Hepatocyte (in vitro differentiated cells): ENCODE data around the gene FBXL20. TPM values are rescaled to one million over a fixed set of nuclear protein-coding genes. Genes with fewer than 3 reads are reported as not detected.
"Not testable (repeated sequence)": the region's sequence is repeated elsewhere in the genome, so short reads cannot be mapped to it uniquely, and the experiment has no call there.

Experiments
- DNase-seq: peaks from one replicate; pipeline ENCODE4 v3.0.0-alpha.2; 2016; ENCODE audit warnings: low spot score
- H2AFZ ChIP-seq: fragments of 200-600 bp; sonication (generic); 2 replicates; pipeline ENCODE4 v1.6.0; 2016; ENCODE audit warnings: antibody characterized with exemption, mild to moderate bottlenecking
- H3K27ac ChIP-seq: fragments of 200-600 bp; sonication (generic); 2 replicates; pipeline ENCODE4 v1.5.1; 2016; ENCODE audit warnings: mild to moderate bottlenecking
- H3K27me3 ChIP-seq: fragments of 200-600 bp; sonication (generic); 2 replicates; pipeline ENCODE4 v1.6.1; 2016
- H3K36me3 ChIP-seq: fragments of 200-600 bp; sonication (generic); replicated peaks from 2 replicates; pipeline ENCODE4 v1.5.1; 2016; ENCODE audit warnings: low read depth; ENCODE audit not compliant: insufficient read depth
- H3K4me1 ChIP-seq: fragments of 200-600 bp; sonication (generic); 2 replicates; pipeline ENCODE4 v1.5.1; 2016; ENCODE audit warnings: mild to moderate bottlenecking, moderate library complexity; ENCODE audit not compliant: insufficient read depth
- H3K4me2 ChIP-seq: fragments of 200-600 bp; sonication (generic); 2 replicates; pipeline ENCODE4 v1.6.0; 2016
- H3K4me3 ChIP-seq: fragments of 200-600 bp; sonication (generic); 2 replicates; pipeline ENCODE4 v1.5.1; 2016; ENCODE audit warnings: mild to moderate bottlenecking
- H3K79me2 ChIP-seq: fragments of 200-600 bp; sonication (generic); 2 replicates; pipeline ENCODE4 v1.6.0; 2017; ENCODE audit warnings: mild to moderate bottlenecking
- H3K9me2 ChIP-seq: fragments of 200-600 bp; sonication (generic); replicated peaks from 2 replicates; pipeline ENCODE4 v1.6.0; 2017; ENCODE audit warnings: mild to moderate bottlenecking; ENCODE audit not compliant: insufficient read depth
- H3K9me3 ChIP-seq: fragments of 200-600 bp; sonication (generic); 2 replicates; pipeline ENCODE4 v1.5.1; 2016; ENCODE audit warnings: low read depth, mild to moderate bottlenecking
- H4K20me1 ChIP-seq: fragments of 200-600 bp; sonication (generic); 2 replicates; pipeline ENCODE4 v1.6.0; 2016; ENCODE audit warnings: mild to moderate bottlenecking; ENCODE audit not compliant: insufficient read depth, poor library complexity, severe bottlenecking
- CTCF ChIP-seq: fragments of 200-600 bp; sonication (generic); IDR thresholded peaks from 2 replicates; pipeline ENCODE4 v1.5.1; 2016; ENCODE audit warnings: antibody characterized with exemption, mild to moderate bottlenecking; ENCODE audit not compliant: poor library complexity
- EZH2 ChIP-seq: fragments of 200-600 bp; sonication (generic); IDR thresholded peaks from 2 replicates; pipeline ENCODE4 v1.6.1; 2016; ENCODE audit warnings: antibody characterized with exemption, mild to moderate bottlenecking, borderline replicate concordance
- EZH2phosphoT487 ChIP-seq: fragments of 200-600 bp; sonication (generic); IDR thresholded peaks from one replicate; pipeline ENCODE4 v1.6.1; 2018; ENCODE audit warnings: antibody characterized with exemption, mild to moderate bottlenecking, low read depth, moderate library complexity; ENCODE audit not compliant: unreplicated experiment, severe bottlenecking
- WGBS: methylation state at CpG from one replicate; pipeline ENCODE4 v1.1.6; 2016; ENCODE audit warnings: low lambda C conversion rate; ENCODE audit errors: missing lambda C conversion rate; 5-methylcytosine and 5-hydroxymethylcytosine counted together
- polyA plus RNA-seq: library from polyadenylated mRNA; unstranded; fragments of >200 nt; fragmentation: Nextera tagmentation; extraction: Ambion mirVana; gene quantifications from 2 replicates; pipeline ENCODE4 v1.2.1, GENCODE V29; 2016
- total RNA-seq: library from RNA; depleted of rRNA; stranded (reverse); fragments of >200 nt; gene quantifications from 2 replicates; pipeline ENCODE4 v1.2.3, GENCODE V29; 2014

Gene FBXL20
- total and polyA plus RNA-seq, 2 experiments from 2014 or later: 8.0 to 11.6 TPM

- TF ChIP-seq EZH2phosphoT487: no peak
- no peak for TF ChIP-seq EZH2
- TF ChIP-seq CTCF: no peak
- Histone ChIP-seq H4K20me1 (no peaks in the 10 kb centered on the region), H3K4me3 (no peak overlapping the region), H3K9me2 (no peaks in the 10 kb centered on the region), H3K27ac (no peak overlapping the region), H3K4me2 (no peak overlapping the region), H3K36me3 (no peaks in the 10 kb centered on the region), H3K27me3 (no peaks in the 10 kb centered on the region), H3K9me3 (no peaks in the 10 kb centered on the region), H2AFZ (no peak overlapping the region), H3K79me2 (no peaks in the 10 kb centered on the region), H3K4me1 (no peaks in the 10 kb centered on the region)
- no peak for DNase-seq
- WGBS: 60% methylated on average over 7 of the region's 7 CpGs
These were observed 148.5 kb downstream of the FBXL20 start for GRCh38 chr17:39252788-39253460.

GRCh38 chr17:39251997-39252396 is 149.4 kb downstream of the FBXL20 start:
- 18% methylated on average over 1 of the region's 1 CpG for WGBS
- H3K4me1 ChIP-seq: no peaks in the 10 kb centered on the region
- no peak for DNase-seq
- H3K79me2 ChIP-seq: no peaks in the 10 kb centered on the region
- H3K4me2 ChIP-seq: no peak overlapping the region
- no peak for TF ChIP-seq CTCF
- no peak for TF ChIP-seq EZH2
- no peak for TF ChIP-seq EZH2phosphoT487
- no peaks in the 10 kb centered on the region for H3K27me3 ChIP-seq
- H3K9me2 ChIP-seq: no peaks in the 10 kb centered on the region
- no peaks in the 10 kb centered on the region for H4K20me1 ChIP-seq
- no peak overlapping the region for H2AFZ ChIP-seq
- no peaks in the 10 kb centered on the region for H3K9me3 ChIP-seq
- H3K4me3 ChIP-seq: no peak overlapping the region
- H3K36me3 ChIP-seq: no peaks in the 10 kb centered on the region
- H3K27ac ChIP-seq: no peak overlapping the region

- H3K27me3 ChIP-seq, H3K4me3 ChIP-seq, H3K4me1 ChIP-seq, H4K20me1 ChIP-seq, H3K9me2 ChIP-seq, H3K9me3 ChIP-seq, H3K36me3 ChIP-seq, H3K4me2 ChIP-seq, H3K27ac ChIP-seq, DNase-seq, H3K79me2 ChIP-seq, H2AFZ ChIP-seq: not testable (repeated sequence)
- over 99% methylated on average over 12 of the region's 12 CpGs for WGBS
These were observed 151.3 kb downstream of the FBXL20 start for GRCh38 chr17:39250076-39250475.

GRCh38 chr17:39246274-39246673 is 155.2 kb downstream of the FBXL20 start:
- DNase-seq: no peak
- Histone ChIP-seq H3K9me2 (no peaks in the 10 kb centered on the region), H3K27me3 (no peaks in the 10 kb centered on the region), H3K9me3 (no peaks in the 10 kb centered on the region), H3K79me2 (no peaks in the 10 kb centered on the region), H3K4me3 (no peak overlapping the region), H3K27ac (no peak overlapping the region), H3K4me1 (no peaks in the 10 kb centered on the region), H4K20me1 (no peaks in the 10 kb centered on the region), H3K36me3 (no peaks in the 10 kb centered on the region), H3K4me2 (no peak overlapping the region), H2AFZ (no peak overlapping the region)
- no peak for TF ChIP-seq CTCF
- TF ChIP-seq EZH2: no peak
- TF ChIP-seq EZH2phosphoT487: no peak
- WGBS: 52% methylated on average over 3 of the region's 3 CpGs
